Spleen (tissue), 7 donors: ENCODE data around the gene LCLAT1.

Experiments
- CTCF ChIP-seq, 11 experiments: fragments of 200-600 bp in 7 of 11; fragments of 450-650 bp in 4 of 11; sonication (generic) in 4 of 11; IDR thresholded peaks in 8 of 11; conservative IDR thresholded peaks in 3 of 11; 1 replicate in 7 of 11; 2 replicates in 4 of 11; pipeline versions ENCODE4 v1.4.0 to v1.8.0; 2016 to 2021; ENCODE audit warnings: antibody characterized with exemption in 11 of 11, inconsistent platforms in 4 of 11, mild to moderate bottlenecking in 1 of 11
- POLR2A ChIP-seq, 3 donors: fragments of 450-650 bp; IDR thresholded peaks; one replicate each; pipeline ENCODE4 v1.5.1; 2017; ENCODE audit warnings: antibody characterized with exemption in 3 of 3, mild to moderate bottlenecking in 1 of 3
- donor health status: DM: no; HTN: no; CAD: no; lungs with moderate emphysema.
- donor health status: DM: no; HTN: no; CAD: no.
- donor health status: DM: no; HTN: no; CAD: no.

GRCh38 chr2:30408961-30409387 is 38.1 kb upstream of the LCLAT1 start:
- TF ChIP-seq CTCF (IDR thresholded peaks at IDR 0.05 in 8 of 11, conservative IDR thresholded peaks at IDR 0.05 in 3 of 11), result no peak
- TF ChIP-seq POLR2A (IDR thresholded peaks at IDR 0.05), result no peak
